ENCODE measurements around the gene LRRC46.

Gene LRRC46

DNA sequence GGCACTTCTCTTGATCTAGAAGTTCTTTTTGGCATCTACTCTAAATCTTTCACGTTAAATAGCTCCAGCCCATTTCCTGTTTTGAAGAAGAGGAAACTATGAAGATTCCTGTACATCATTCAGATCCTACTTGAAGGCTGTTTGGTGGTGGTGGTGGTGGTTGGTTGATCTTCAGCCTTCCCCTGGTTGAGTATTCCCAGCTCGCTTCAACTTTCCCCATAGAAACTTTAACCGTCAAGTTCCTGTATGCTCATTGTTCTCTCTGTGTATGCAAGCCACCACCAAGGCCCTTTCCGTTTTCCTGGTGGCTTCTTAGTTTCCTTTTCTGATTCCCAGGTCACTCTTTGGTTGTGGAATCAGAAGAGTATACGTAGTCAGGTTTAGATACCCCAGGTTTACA lies 3.3 kb downstream of the LRRC46 start:
- DNase-seq, result no peak

DNA sequence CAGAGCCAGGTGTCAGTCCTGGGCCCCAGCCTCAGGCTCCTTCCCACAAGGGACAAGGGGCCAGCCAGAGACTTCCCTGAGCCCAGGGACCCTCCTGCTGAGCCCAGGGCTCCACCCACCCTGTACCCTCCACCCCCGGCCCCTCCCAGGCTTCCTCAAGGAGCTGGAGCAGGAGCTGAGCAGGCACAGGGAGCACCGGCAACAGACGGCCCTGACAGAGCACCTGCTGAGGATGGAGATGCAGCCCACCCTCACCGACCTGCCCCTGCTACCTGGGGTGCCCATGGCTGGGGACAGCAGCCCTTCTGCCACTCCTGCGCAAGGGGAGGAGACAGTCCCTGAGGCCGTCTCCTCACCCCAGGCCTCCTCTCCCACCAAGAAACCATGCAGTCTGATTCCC lies 5.1 kb downstream of the LRRC46 start:
- no peak for DNase-seq

DNA sequence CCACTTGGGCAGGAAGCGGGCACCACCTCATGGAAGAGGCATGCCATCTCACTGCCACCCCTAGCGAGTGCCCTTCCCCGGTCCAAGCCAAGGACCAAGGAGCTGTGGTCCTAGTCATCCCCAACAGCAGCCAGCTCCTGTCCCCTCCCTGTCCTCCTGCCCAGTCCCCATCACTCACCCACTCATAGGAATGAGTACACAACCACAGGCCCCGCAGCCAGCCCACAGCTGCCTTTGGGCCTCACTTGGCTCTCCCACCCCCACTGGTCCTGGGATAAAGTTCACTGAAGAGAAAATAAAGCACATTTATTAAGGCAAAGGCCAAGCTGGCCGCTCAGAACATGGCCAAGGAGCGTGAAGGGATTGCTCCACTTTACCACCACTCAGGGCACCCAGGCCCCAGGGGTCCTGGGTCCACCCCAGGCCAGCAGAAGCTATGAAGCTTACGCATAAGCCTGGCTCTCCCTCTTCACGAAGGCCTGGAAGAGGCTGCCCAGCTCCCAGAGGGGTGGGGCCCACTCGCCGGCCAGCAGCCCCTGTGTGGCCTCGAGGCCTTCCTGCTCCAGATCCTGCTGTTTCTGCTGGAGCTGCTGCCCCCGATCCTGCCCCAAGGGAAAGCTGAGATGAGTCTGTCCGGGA lies 6.0 kb downstream of the LRRC46 start:
- DNase-seq, result no peak

DNA sequence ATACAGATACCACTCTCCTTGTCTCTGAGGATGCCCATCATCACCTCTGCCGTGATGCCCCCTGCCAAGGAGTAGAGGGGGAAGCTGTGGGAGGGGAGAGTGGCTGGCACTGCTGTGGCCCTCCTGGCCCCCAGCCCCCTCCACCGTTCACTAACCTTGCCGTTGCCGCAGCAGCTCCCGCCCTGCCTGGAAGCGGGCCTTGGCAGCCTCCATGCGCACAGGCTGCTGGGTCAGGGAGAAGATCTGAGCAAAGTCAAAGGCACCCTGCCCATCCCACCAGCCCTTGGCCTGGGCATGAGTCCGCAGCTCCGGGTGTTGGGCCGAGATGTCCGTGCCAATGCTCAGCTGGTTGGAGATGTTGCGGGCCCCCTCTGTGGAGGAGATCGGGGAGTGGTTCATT lies 7.2 kb downstream of the LRRC46 start:
- DNase-seq, result no peak

DNA sequence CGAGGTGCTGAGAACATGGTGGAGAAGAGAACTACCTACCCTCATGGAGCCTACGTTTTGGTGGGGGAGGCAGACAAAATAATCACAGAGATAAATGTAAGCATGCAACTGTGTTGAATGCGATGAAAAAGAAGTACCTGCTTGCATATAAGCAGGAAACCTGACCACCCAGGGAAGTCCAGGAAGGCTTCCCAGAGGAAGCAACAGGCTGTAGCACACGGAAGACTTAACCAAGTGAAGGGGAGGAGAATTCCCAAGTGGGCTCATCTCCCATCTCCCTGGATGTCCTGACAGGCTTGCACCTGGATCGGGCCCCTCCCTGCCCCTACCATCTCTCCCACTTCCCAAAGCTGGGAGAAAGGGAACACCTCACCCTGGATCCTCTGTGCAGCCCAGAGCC lies 7.6 kb downstream of the LRRC46 start:
- no peak for DNase-seq

DNA sequence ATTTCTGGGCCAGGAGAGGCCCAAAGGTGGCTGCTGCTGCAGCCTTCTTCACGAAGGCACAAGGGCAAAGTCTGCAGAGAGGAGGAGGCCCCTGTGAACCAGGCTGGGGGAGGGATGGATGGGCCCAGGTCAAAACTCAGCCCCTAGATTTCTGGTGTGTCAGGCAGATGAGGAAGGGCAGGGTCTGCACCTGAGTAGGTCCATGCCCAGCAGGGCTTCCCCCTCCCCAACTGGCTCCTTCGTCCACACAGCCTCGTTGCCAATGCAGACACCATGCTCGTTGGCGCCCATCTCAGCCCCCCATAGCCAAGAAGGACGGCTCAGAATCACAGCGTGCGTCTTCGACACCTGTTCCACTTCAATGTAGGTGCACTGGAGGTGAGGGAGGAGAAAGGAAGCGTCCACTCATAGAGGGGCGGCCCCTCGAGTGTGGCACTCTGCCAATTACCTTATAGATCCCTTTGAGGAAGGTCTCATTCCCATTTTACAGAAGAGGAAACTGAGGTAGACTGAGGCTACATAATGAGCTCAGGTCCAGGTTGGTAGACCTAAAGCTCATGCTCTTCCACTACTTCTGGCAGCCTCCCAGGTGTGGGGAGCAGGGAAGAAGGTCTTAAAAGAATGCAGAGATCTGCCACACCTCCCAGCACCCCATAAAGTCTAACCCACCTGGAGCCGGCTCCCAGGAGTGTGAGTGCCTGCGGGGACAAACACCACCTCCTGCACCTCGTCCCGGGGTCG lies 8.7 kb downstream of the LRRC46 start:
- DNase-seq, result no peak

DNA sequence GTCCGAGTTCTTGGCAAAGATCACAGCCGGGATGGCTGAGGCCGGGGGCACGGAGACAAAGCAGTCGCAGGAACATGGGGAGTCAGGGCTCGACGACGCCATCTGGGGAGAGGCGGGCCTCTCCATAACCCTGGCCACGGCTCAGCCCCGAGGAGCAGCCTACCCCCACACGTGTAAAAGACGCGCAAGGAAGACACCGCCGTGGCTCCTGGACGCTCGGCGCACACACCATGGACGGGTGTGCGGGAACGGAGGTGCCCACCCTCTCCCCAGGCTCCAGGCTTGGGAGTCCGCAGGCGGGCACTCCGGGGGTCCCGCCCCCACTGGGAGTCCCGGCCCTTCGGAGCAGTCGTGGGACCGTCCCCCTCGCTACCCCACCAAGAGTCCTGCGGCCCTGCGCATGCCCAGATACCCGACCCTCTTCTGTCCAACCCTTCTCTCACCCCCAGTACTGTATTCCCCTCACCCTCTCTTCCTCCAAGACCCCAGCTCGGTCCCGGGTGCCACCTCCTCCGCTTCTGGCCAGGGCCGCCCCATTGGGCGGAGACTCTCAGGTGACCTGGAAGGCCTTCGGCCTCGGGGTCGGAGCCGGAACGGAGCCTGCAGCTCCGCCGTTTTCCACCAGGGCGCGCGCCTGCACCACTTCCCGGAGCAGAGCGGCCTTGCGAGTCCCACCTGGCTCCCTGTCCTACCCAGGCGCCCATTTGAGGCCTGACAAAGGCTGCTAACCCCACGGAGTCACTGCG lies 9.4 kb downstream of the LRRC46 start, which contains the start of gene SCRN2:
Gene SCRN2, minus strand, starts transcription at position 532 of the 746 bp plus-strand sequence. Its CDS starts 430 bp downstream, at position 102.
- DNase-seq, result peak; percentile 93

DNA sequence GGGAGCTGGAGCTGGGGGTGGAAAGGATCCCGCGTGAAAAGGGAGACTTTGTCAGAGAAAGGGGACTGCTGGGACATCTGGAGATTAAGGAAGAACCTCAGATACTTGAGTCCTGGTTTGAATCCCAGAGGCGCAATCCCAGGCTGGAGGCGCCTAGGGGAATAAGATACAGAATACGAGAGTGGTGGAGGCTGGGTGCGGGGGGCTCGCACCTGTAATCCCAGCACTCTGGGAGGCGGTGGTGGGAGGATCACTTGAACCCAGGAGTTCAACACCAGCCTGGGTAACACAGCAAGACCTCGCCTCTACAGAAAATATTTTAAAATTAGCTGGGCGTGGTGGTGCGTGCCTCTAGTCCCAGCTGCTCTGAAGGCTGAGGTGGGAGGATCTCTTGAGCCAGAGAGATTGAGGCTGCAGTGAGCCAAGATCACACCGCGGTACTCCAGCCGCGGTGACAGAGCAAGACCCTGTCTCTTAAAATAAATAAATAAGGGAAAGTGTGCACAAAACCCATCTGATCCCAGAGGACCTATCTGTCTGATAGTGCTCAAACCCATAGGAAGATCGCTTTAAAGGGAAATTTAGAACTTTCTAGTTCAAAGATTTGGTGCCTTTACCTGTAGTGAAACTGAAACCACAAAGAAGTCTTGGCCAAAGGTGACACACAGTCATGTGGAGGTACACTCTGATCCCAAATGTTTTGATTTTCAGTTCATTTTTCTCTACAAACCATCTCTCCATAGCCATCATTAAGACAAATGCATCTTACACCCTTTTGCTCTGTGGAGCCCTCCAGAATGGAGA lies 10.2 kb downstream of the LRRC46 start:
- no peak for DNase-seq

DNA sequence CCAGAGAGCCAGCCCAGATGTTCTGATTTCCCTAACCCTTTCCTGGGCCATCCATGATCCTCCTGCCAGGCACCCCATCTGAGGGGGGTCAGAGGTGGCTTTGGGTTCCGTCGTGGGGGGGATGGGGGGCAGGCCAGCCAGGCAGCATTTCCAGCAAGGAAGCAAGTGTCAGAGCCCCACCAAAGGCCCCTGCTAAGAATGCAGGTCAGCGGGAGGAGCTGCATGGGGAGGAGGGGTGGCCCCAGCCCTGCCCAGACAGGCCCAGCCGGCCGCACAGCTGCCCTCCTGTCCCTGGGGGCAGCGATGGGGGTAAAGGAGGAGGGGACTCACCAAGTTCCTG lies 11.9 kb downstream of the LRRC46 start:
- no peak for DNase-seq

DNA sequence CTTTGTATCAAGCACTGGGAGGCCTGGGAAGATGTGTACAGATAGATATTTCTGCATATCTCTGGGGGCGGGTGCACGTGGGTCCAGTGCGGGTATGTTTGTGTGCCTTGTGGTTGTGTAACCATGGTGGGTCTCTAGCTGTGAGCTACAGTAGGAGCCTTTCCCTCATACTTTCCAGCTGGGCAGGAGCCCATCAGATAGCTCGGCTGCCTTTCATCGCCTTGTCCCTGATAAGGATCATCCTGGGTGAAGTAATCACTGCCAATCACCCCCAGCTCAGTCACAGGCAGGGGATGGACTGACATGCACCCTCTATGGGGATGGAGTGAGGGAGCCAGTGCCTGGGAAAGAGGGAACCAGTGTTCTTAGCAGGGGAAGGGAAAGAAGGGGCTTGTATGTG lies 12.8 kb downstream of the LRRC46 start:
- DNase-seq, result no peak

DNA sequence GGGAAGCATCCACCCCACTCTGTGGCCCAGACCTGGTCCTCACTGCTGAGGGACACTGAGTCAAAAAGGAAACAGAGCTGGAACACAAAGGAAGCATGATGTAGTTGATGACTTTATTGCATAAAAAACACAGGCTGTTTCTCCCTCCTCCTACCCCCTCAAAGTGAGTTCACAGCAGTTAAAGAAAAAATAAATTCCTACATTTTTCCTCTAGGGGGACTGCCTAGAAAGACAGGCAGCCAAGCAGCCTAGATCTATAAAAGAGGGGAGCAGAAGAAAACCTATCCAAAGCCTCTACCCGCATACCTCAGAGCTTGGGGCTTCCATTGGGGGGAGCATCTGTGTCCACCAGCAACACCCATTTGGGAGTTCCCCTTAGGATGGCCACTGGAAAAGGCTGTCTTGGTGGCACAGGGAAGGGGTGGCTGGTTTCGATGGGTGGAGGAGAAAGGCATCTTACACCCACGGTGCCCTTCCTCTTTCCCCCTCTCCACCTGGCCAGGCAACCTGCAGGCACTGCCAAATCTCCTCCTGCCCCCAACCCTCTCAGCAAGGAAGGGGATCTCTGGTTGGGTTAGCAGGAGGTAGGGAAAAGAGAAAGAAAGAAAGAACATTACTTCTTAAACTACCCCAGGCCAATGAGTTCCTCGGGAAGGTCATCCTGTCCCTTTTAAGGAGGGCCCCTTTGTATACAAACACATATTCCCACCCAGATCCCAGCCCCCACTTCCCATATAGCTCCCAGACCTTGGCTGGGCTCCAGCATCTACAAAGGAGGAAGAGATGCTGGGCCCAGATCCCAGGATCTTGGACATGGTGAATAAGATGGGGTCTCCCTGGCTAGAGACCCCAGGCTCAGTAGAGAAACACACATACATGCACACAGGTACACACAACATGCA lies 13.6 kb downstream of the LRRC46 start:
- DNase-seq, result no peak

DNA sequence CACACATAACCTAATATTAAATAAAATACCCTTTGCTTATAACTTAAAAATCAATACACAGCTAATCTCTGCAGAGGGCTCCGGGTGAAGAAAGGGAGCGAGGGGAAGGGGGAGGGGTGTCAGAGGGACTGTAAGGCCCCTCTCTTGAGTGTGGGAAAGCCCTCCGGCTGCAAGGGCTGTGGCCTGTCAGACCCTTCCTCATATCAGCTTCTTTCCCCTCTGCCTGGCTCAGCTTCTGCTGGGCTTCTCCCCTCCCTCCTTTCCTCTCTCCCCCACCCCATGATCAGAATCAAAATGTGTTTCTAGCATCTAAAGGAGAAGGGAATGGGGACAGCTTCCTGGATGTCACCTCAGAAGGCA lies 14.2 kb downstream of the LRRC46 start:
- DNase-seq, result no peak

DNA sequence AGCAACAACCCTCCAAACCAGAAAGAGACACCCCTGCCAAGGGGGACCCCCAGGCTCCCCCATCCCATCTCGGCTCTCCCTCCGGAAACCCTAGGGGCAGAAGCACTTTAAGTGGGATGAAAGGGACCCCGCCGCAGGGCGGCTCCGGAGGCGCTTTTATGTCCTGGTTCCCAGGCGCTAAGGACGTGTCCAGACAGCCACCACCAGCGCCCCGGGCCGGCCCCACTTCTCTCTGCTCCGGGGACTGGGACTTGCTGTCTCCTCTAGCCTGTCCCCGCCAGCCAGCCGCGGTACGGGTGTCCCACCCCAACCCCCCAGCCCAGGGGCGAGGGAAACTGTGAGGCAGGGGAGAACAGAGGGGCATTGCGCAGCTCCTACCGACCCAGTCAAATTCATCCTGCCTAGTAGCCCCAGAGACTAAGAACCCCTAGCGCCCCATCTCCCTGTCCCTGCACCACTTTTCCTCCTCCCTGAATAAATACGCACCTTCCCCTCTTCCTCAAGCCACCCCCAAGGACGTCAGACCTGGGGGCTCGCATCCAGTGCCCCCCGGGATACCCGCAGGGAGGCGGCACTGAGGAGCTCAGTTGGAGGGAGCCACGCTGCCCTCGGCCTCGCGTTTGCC lies 15.4 kb downstream of the LRRC46 start:
- no peak for DNase-seq

DNA sequence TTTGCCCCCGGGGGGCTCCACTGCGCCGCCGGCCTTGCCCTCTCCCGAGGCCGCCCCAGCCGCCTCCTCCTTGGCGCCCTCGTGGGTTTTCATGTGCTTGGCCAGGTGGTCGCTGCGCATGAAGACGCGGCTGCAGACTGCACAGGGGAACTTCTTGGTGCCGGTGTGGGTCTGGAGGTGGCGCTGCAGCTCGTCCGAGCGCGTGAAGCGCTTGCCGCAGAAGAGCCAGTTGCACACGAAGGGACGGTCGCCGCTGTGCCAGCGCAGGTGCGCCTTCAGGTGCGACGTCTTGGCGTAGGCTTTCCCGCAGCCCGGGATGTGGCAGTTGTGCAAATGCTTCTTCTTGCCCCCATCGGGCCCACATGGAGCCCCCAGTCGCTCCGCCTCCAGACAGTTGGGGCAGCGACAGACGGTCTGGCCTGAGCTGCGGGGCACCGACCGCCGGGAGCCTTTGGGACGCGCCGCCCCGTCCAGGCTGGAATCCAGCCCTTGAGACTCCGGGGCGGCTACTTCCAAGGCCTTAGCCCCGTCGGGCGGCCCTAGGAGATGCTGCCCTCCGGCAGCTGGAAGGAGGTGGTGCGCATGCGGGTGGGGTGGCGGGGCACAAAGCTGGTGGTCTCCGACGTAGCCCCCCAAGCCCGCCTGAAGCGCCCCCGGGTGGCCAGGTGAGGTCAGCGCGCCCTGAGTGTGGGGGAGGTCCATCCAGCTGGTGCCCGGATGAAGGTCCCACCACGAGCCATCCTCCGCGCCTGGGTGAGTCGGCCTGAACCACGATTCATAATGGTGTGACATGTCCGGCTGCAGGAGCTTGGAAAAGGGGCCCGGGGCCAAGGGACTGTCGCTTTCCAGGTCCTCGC lies 16.1 kb downstream of the LRRC46 start:
- no peak for DNase-seq

DNA sequence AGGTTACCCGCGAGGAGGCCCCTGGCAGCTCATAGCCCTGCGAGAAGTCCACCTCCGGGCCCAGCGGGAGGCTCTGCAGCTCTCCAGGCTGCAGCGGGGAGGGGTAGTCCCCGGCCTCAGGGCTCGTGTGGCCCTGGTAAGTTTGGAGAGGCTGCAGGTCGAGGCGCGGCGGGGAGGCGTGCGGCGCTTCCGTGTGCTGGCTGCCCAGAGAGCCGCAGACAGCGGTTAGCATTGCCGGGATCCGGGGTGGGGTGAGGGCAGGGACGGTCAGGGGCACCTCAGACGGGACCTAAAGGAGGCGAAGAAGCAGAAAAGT lies 16.7 kb downstream of the LRRC46 start:
- DNase-seq, result no peak

DNA sequence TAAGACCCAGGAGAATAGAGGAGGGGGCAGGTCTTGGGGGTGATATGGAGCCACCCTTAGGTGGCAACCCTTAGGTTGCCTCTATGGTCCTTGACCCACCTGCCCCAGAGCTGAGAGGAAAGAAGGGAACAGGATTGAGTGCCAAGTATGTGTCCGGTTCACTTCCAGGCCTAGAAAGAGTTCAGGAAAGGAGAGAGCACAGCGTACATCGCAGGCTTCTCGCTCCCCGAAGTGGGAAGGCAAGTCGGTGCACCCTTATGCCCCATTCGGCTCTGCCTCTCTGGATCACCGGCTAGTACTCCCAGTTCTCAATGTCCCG lies 18.9 kb downstream of the LRRC46 start:
- DNase-seq, result no peak

DNA sequence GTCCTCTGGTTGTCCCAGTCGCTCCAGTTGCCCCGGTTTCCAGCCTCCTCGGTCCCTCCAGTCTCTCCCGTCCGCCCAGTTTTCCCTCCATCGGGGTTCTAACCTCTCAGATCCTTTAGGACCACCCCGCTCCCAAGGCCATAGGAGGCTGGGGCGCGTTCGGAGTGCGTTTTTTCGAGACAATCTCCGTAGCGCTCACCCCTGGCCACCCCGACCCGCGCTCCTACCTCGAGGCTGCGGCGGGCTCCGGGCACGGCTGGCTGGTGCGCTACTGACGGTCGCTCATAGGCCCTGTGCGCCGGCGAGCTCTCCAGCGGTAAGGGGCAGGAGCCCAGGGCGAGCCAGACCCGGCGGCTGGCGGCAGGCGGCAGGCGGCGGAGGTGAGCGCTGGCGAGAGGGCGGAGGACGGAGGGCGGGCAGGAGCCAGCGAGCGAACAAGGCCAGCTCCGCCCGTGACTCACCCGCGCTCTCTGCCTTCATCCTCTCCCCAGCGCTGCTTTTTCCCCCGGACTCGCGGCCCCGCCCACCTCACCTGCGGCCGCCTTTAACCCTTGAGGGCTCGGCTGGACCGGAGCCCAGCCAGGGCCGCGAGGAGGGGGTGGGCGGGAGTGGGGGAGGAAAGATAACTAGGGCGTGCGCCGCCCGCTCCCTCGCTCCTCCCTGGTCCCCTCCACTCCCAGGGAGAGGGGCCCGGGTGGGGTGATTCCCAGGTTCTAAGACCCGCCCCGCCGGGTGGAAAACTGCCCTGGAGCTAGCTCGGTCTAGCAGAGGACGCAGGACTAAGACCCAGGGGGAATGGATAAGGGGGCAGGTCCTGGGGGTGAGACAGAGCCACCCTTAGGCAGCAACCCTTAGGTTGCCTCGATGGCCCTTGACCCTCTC lies 19.5 kb downstream of the LRRC46 start, which contains the start of gene SP6:
Gene SP6, minus strand, starts transcription at position 472 of the 882 bp plus-strand sequence. CDS start 2,734 bp downstream, outside the sequence.
- DNase-seq, result peak; percentile 53

DNA sequence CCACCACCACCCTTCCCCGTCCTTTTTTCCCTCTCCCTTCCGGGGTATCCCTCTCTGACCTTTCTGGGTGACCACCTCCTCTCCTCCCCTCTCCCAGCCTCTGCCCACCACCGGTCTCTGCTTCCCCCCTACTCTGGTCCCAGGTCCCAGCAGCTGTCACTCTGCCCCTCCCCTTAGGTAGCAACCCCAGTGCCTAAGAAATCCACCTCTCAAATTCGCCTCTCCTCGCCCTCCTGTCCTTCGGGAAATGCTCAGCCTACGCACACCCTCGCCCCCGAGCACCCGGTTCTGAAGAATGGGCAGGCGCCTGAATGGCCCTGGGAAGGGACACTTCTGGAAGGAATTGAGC lies 20.3 kb downstream of the LRRC46 start:
- no peak for DNase-seq

DNA sequence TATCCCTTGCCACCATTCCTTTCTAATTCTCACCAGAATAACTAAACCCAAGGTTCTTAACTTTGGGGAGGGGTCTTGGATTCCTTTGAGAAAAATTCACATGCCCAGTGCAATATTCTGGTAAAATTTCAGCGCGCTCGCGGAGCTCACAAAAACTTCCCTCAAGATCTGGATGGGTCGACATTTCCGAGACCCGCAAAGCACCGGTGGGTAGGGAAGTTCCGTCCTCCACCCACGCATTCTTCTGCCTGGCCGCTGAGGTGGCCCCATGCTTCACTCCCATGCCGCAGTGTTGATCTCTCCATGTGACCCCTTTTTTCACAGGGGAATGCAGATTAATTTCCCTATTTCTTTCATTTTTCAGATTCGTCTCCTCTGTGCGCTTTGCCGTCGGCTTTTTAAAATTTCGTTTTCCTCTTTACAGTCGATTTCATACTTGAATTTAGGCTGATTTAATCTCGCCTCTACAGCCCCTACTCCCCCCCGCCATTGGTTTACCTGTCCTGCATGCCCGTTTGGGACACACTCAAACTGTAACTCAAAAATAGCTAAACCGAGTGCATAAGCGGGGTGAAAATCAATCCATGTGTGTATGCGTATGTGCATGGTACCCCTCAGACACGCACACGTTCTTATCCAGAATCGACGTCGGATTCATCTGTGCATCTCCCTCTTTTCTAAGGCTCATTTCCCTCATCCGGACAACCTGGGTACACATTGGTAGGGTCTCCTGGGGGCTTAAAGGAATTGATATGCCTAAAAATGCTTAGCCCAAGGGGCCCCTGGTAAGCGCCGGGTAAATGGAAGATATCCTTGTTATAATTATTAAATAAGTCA lies 20.9 kb downstream of the LRRC46 start:
- DNase-seq, result no peak
